K562 (cell line): ENCODE measurements around the gene EFEMP2. TPM values are rescaled to one million over a fixed set of nuclear protein-coding genes. Genes with fewer than 3 reads are reported as not detected.

Experiments
- ARID1B ChIP-seq: fragments of 450-650 bp; IDR thresholded peaks from 2 replicates; pipeline ENCODE4 v1.6.1; 2016; ENCODE audit warnings: antibody characterized with exemption, mild to moderate bottlenecking, inconsistent platforms
- BHLHE40 ChIP-seq: IDR thresholded peaks from 2 replicates; pipeline ENCODE4 v1.6.1; 2011; ENCODE audit warnings: low read length, improper control_type of control experiment
- BMI1 ChIP-seq: fragments of 150-350 bp; IDR thresholded peaks from 2 replicates; pipeline ENCODE4 v1.6.1; 2014; ENCODE audit warnings: low read length
- C11orf30 ChIP-seq: fragments of 450-650 bp; IDR thresholded peaks from 2 replicates; pipeline ENCODE4 v1.6.1; 2016; ENCODE audit warnings: low read depth, mild to moderate bottlenecking
- CBX1 ChIP-seq: sonication (generic); IDR thresholded peaks from 2 replicates; pipeline ENCODE4 v1.6.1; 2016; ENCODE audit warnings: antibody characterized with exemption, low read depth, mild to moderate bottlenecking
- DPF2 ChIP-seq: fragments of 450-650 bp; IDR thresholded peaks from 2 replicates; pipeline ENCODE4 v1.6.1; 2016
- ELF1 ChIP-seq: fragments of 200-800 bp; sonication (Bioruptor generic); IDR thresholded peaks from 2 replicates; pipeline ENCODE4 v1.6.1; 2016; ENCODE audit warnings: missing genetic modification characterization, missing compliant biosample characterization
- JUN ChIP-seq, 2 experiments: sonication (generic) in 1 of 2; formaldehyde crosslinking in 1 of 2; IDR thresholded peaks; 2 replicates each; pipeline versions ENCODE4 v1.6.1 to v1.8.0; 2012 to 2022; ENCODE audit warnings: borderline replicate concordance in 2 of 2, mild to moderate bottlenecking in 2 of 2, improper control_type of control experiment in 1 of 2, low read depth in 1 of 2, low read length in 1 of 2, missing genetic modification reagents in 1 of 2
- MAFG ChIP-seq: fragments of 450-650 bp; conservative IDR thresholded peaks from 2 replicates; pipeline ENCODE4 v1.6.1; 2016; ENCODE audit warnings: missing genetic modification characterization, missing compliant biosample characterization
- MAFK ChIP-seq: IDR thresholded peaks from 2 replicates; pipeline ENCODE4 v1.6.1; 2011; ENCODE audit warnings: low read length, improper control_type of control experiment
- MIER1 ChIP-seq: fragments of 450-650 bp; IDR thresholded peaks from 2 replicates; pipeline ENCODE4 v1.6.1; 2016; ENCODE audit warnings: antibody characterized with exemption, mild to moderate bottlenecking, low read depth
- MYNN ChIP-seq, 2 experiments: sonication (generic); formaldehyde crosslinking in 1 of 2; IDR thresholded peaks; 2 replicates each; pipeline versions ENCODE4 v1.5.0 to v1.6.1; 2016 to 2020; ENCODE audit warnings: antibody characterized with exemption in 1 of 2, missing genetic modification reagents in 1 of 2
- NFE2 ChIP-seq: IDR thresholded peaks from 2 replicates; pipeline ENCODE4 v1.6.1; 2014; ENCODE audit warnings: antibody characterized with exemption, low read depth
- POLR2G ChIP-seq: fragments of 200-400 bp; formaldehyde crosslinking; IDR thresholded peaks from 2 replicates; pipeline ENCODE4 v1.6.1; 2017; ENCODE audit warnings: low read depth, mild to moderate bottlenecking, antibody characterized with exemption, low read length, moderate library complexity
- SMARCA4 ChIP-seq: fragments of 450-650 bp; IDR thresholded peaks from 2 replicates; pipeline ENCODE4 v1.6.1; 2016
- TAL1 ChIP-seq: fragments of 450-650 bp; IDR thresholded peaks from 2 replicates; pipeline ENCODE4 v1.6.1; 2016; ENCODE audit warnings: mild to moderate bottlenecking
- ZHX1 ChIP-seq: fragments of 150-350 bp; conservative IDR thresholded peaks from 2 replicates; pipeline ENCODE4 v1.6.1; 2014; ENCODE audit warnings: low read length
- ZKSCAN1 ChIP-seq: fragments of 150-350 bp; IDR thresholded peaks from 2 replicates; pipeline ENCODE4 v1.6.1; 2016; ENCODE audit warnings: low read depth, low read length
- ZNF316 ChIP-seq: fragments of 450-650 bp; IDR thresholded peaks from 2 replicates; pipeline ENCODE4 v1.6.1; 2016
- ZNF395 ChIP-seq: fragments of 200-800 bp; sonication (Bioruptor generic); IDR thresholded peaks from 2 replicates; pipeline ENCODE4 v1.6.1; 2017; ENCODE audit warnings: missing genetic modification characterization, missing compliant biosample characterization
- polyA plus RNA-seq, 8 experiments: library from polyadenylated mRNA; depleted of rRNA in 4 of 8; stranded (reverse) in 5 of 8; unstranded in 3 of 8; fragments of >200 nt; fragmentation: Nextera tagmentation in 2 of 8; fragmentation: Illumina TruSeq in 1 of 8; extraction: Ambion mirVana in 2 of 8; extraction: Trizol in 1 of 8; gene quantifications; 2 replicates each; pipeline versions ENCODE4 v1.2.1 to v1.2.3, GENCODE V29; 2011 to 2014; ENCODE audit warnings: inconsistent platforms in 1 of 8, missing spikeins in 1 of 8
- total RNA-seq, 7 experiments: library from RNA; depleted of rRNA in 6 of 7; stranded (reverse); fragments of >200 nt in 6 of 7; fragmentation: Illumina TruSeq in 2 of 7; extraction: Trizol in 2 of 7; gene quantifications; 2 replicates each; pipeline versions ENCODE4 v1.2.1 to v1.2.3, GENCODE V29; 2011 to 2021; ENCODE audit warnings: low replicate concordance in 1 of 7
- TF ChIP-seq, protein P1 (sequence below), 2 experiments: fragments of 450-650 bp in 1 of 2; sonication (generic) in 1 of 2; formaldehyde crosslinking in 1 of 2; IDR thresholded peaks in 1 of 2; conservative IDR thresholded peaks in 1 of 2; 2 replicates each; pipeline versions ENCODE4 v1.6.1 to v1.8.1; 2016 to 2023; ENCODE audit warnings: mild to moderate bottlenecking in 2 of 2, moderate library complexity in 2 of 2, inconsistent platforms in 1 of 2, missing genetic modification reagents in 1 of 2
- TF ChIP-seq, protein P2 (sequence below): IDR thresholded peaks from 2 replicates; pipeline ENCODE4 v1.6.1; 2016; ENCODE audit warnings: missing genetic modification characterization, missing compliant biosample characterization

Gene EFEMP2
- total and polyA plus RNA-seq, 9 of the 15 experiments (the other 6 are each of a cell fraction or from before 2014, with no cell fraction given), result 0.07 to 2.9 (median 0.69) TPM; not detected in 1

GRCh38 chr11:65915821-65916251, 43.2 kb upstream of the EFEMP2 start (continued):
- TF ChIP-seq MYNN (IDR thresholded peaks at IDR 0.05) (peak; percentile 48; the same call in 1 of the 2 replicates), MYNN (CRISPR knock-in tag; IDR thresholded peaks at IDR 0.05) (no peak), SMARCA4 (peak; percentile 51; the same call in 1 of the 2 replicates), ARID1B (peak; percentile 66), ZHX1 (no peak), MAFK (peak; percentile 45; the same call in 1 of the 2 replicates), BMI1 (no peak), MAFG (tag) (peak; percentile 24; the same call in 1 of the 2 replicates), CBX1 (no peak), POLR2G (peak; percentile 60), ZKSCAN1 (peak; percentile 46; the same call in 1 of the 2 replicates), MIER1 (no peak), BHLHE40 (peak; percentile 90), DPF2 (peak; percentile 38; the same call in 1 of the 2 replicates), NFE2 (peak; percentile 77), C11orf30 (peak; percentile 73), ELF1 (no peak), ZNF395 (no peak), TAL1 (no peak), ZNF316 (peak; percentile 60), JUN (IDR thresholded peaks at IDR 0.05; ENCODE audit: borderline replicate concordance, low read depth, low read length) (peak; percentile 81), JUN (CRISPR knock-in tag; IDR thresholded peaks at IDR 0.05; ENCODE audit: borderline replicate concordance) (no peak)
- TF ChIP-seq, protein P1, sequence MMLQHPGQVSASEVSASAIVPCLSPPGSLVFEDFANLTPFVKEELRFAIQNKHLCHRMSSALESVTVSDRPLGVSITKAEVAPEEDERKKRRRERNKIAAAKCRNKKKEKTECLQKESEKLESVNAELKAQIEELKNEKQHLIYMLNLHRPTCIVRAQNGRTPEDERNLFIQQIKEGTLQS (IDR thresholded peaks at IDR 0.05), result peak; percentile 81
- TF ChIP-seq, protein P1 (CRISPR knock-in tag; conservative IDR thresholded peaks at IDR 0.05), result no peak
- TF ChIP-seq, protein P2, sequence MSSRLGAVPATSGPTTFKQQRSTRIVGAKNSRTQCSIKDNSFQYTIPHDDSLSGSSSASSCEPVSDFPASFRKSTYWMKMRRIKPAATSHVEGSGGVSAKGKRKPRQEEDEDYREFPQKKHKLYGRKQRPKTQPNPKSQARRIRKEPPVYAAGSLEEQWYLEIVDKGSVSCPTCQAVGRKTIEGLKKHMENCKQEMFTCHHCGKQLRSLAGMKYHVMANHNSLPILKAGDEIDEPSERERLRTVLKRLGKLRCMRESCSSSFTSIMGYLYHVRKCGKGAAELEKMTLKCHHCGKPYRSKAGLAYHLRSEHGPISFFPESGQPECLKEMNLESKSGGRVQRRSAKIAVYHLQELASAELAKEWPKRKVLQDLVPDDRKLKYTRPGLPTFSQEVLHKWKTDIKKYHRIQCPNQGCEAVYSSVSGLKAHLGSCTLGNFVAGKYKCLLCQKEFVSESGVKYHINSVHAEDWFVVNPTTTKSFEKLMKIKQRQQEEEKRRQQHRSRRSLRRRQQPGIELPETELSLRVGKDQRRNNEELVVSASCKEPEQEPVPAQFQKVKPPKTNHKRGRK, result no peak
